HepG2 (cell line): ENCODE measurements around the gene KLK11. TPM values are rescaled to one million over a fixed set of nuclear protein-coding genes. Genes with fewer than 3 reads are reported as not detected.

Experiments used
- ATAC-seq: fragments of 200-7000 bp; cut with Tn5 transposase; 3 replicates; pipeline ENCODE4 v1.9.1; 2020; ENCODE audit warnings: mild to moderate bottlenecking, moderate library complexity
- BruUV-seq: library from RNA; stranded (reverse); fragments of 400-500 nt; replicated peaks from 2 replicates; lab custom pipeline; 2021; lab: Mats Ljungman, UMichigan
- CTCF ChIA-PET: fragments of 300-600 bp; formaldehyde crosslinking; extraction: SDS; loops from one replicate; lab custom pipeline; 2021; ENCODE audit warnings: low total read pairs, inconsistent platforms, low intra/inter-chr PET ratio; lab: Yijun Ruan, JAX
- POLR2A ChIA-PET: fragments of 350-600 bp; sonication (Branson Sonifier 250); formaldehyde crosslinking; loops from one replicate; lab custom pipeline; 2020; ENCODE audit warnings: antibody characterized with exemption, inconsistent platforms; lab: Yijun Ruan, JAX
- DNase-seq: peaks from one replicate; pipeline ENCODE4 v3.0.0-alpha.2; 2015; ENCODE audit warnings: low spot score
- FAIRE-seq: peaks from 3 replicates; lab custom pipeline; 2011; peaks lifted over from hg19 to GRCh38; lab: Jason Lieb, UNC
- H2AFZ ChIP-seq: one replicate; pipeline ENCODE4 v1.6.1; 2011; ENCODE audit warnings: low read length, inconsistent platforms
- H3K27ac ChIP-seq: fragments of 300-600 bp; 3 replicates; pipeline ENCODE4 v1.8.0; 2011; ENCODE audit warnings: mixed run types, mild to moderate bottlenecking, mixed read lengths, low read length, inconsistent platforms; ENCODE audit not compliant: insufficient read depth; ENCODE audit errors: extremely low read length
- H3K27me3 ChIP-seq, 2 experiments: fragments of 200-600 bp in 1 of 2; 2 replicates in 1 of 2; 3 replicates in 1 of 2; pipeline versions ENCODE4 v1.6.0 to v1.8.0; 2011; ENCODE audit warnings: low read length in 2 of 2, mild to moderate bottlenecking in 2 of 2, moderate library complexity in 2 of 2, inconsistent platforms in 1 of 2; ENCODE audit not compliant: insufficient read depth in 2 of 2, control insufficient read depth in 1 of 2
- H3K36me3 ChIP-seq, 2 experiments: fragments of 200-600 bp in 1 of 2; replicated peaks in 1 of 2; 2 replicates in 1 of 2; 3 replicates in 1 of 2; pipeline versions ENCODE4 v1.5.1 to v1.8.0; 2011; ENCODE audit warnings: low read length in 2 of 2, inconsistent platforms in 1 of 2; ENCODE audit not compliant: insufficient read depth in 2 of 2, control insufficient read depth in 1 of 2
- H3K4me1 ChIP-seq: 2 replicates; pipeline ENCODE4 v1.5.1; 2012; ENCODE audit warnings: low read length, inconsistent platforms; ENCODE audit not compliant: insufficient read depth
- H3K4me2 ChIP-seq: 2 replicates; pipeline ENCODE4 v1.6.0; 2011; ENCODE audit warnings: low read depth, low read length, inconsistent platforms
- H3K4me3 ChIP-seq, 3 experiments: fragments of 200-600 bp in 1 of 3; sonication (generic), shearing (Covaris generic) in 1 of 3; replicated peaks in 1 of 3; 2 replicates each; pipeline ENCODE4 v1.5.1; 2011 to 2016; ENCODE audit warnings: low read length in 3 of 3, inconsistent platforms in 2 of 3, low read depth in 2 of 3, mild to moderate bottlenecking in 2 of 3, control low read depth in 1 of 3, mixed read lengths in 1 of 3; ENCODE audit not compliant: insufficient read depth in 1 of 3
- H3K79me2 ChIP-seq: one replicate; pipeline ENCODE4 v1.6.1; 2011; ENCODE audit warnings: low read length, inconsistent platforms; ENCODE audit not compliant: insufficient read depth
- H3K9ac ChIP-seq: 2 replicates; pipeline ENCODE4 v1.6.0; 2011; ENCODE audit warnings: mild to moderate bottlenecking, low read depth, low read length, inconsistent platforms; ENCODE audit not compliant: insufficient read depth
- H3K9me3 ChIP-seq: 2 replicates; pipeline ENCODE4 v1.5.1; 2012; ENCODE audit warnings: mild to moderate bottlenecking, low read length
- H4K20me1 ChIP-seq: 2 replicates; pipeline ENCODE4 v1.6.0; 2011; ENCODE audit warnings: inconsistent platforms, mild to moderate bottlenecking, low read length, moderate library complexity; ENCODE audit not compliant: insufficient read depth
- CHCHD3 ChIP-seq: sonication (generic); formaldehyde crosslinking; IDR thresholded peaks from 2 replicates; pipeline ENCODE4 v1.8.0; 2022; ENCODE audit warnings: mild to moderate bottlenecking, missing genetic modification reagents, moderate library complexity
- EHMT2 ChIP-seq: fragments of 200-600 bp; sonication (generic); IDR thresholded peaks from 2 replicates; pipeline ENCODE4 v1.7.0; 2017; ENCODE audit warnings: antibody characterized with exemption, low read depth, low read length, borderline replicate concordance
- GTF3A ChIP-seq: sonication (generic); formaldehyde crosslinking; conservative IDR thresholded peaks from 2 replicates; pipeline ENCODE4 v1.4.0; 2020; ENCODE audit warnings: mild to moderate bottlenecking, missing genetic modification reagents
- HMG20B ChIP-seq: conservative IDR thresholded peaks from 2 replicates; pipeline ENCODE4 v1.6.1; 2016; ENCODE audit warnings: missing genetic modification reagents, missing compliant biosample characterization
- MIER2 ChIP-seq: IDR thresholded peaks from 2 replicates; pipeline ENCODE4 v1.6.1; 2016; ENCODE audit warnings: missing biosample characterization, missing genetic modification reagents
- MXD4 ChIP-seq: IDR thresholded peaks from 2 replicates; pipeline ENCODE4 v1.6.1; 2016; ENCODE audit warnings: mild to moderate bottlenecking, missing biosample characterization, missing genetic modification reagents
- THRA ChIP-seq: sonication (generic); formaldehyde crosslinking; IDR thresholded peaks from 2 replicates; pipeline ENCODE4 v1.4.0; 2020; ENCODE audit warnings: missing genetic modification reagents, borderline replicate concordance
- WGBS: methylation state at CpG from one replicate; pipeline ENCODE4 v1.1.6; 2017; ENCODE audit warnings: low lambda C conversion rate; 5-methylcytosine and 5-hydroxymethylcytosine counted together
- in situ Hi-C: cut with HindIII; loops from 2 replicates; pipeline ENCODE4 v1.10.0; 2017; ENCODE audit warnings: low pct_unique_long_range_greater_than_20kb; ENCODE audit not compliant: extremely low pct_ligation_motif_present
- intact Hi-C: fragments of 100-400 bp; cut with micrococcal nuclease; formaldehyde crosslinking; loops from one replicate; pipeline ENCODE4 v1.10.0; 2022; ENCODE audit not compliant: unreplicated experiment
- polyA plus RNA-seq, 8 experiments: library from polyadenylated mRNA; depleted of rRNA in 3 of 8; stranded (reverse) in 7 of 8; unstranded in 1 of 8; fragments of >200 nt; fragmentation: Illumina TruSeq in 4 of 8; extraction: Trizol in 4 of 8; gene quantifications; 2 replicates each; pipeline versions ENCODE4 v1.2.1 to v1.2.3, GENCODE V29; 2011 to 2016; ENCODE audit warnings: low read depth in 4 of 8, missing spikeins in 1 of 8, mixed read lengths in 1 of 8; ENCODE audit not compliant: insufficient read depth in 1 of 8
- total RNA-seq, 5 experiments: library from RNA; depleted of rRNA; stranded (reverse); fragments of >200 nt; fragmentation: Illumina TruSeq; extraction: Trizol; gene quantifications; 2 replicates each; pipeline ENCODE4 v1.2.3, GENCODE V29; 2016; ENCODE audit warnings: low read depth in 1 of 5
- TF ChIP-seq, protein P1 (sequence below): sonication (generic); formaldehyde crosslinking; IDR thresholded peaks from 2 replicates; pipeline ENCODE4 v1.5.0; 2020; ENCODE audit warnings: mild to moderate bottlenecking, missing genetic modification reagents, borderline replicate concordance
- TF ChIP-seq, protein P2 (sequence below): sonication (generic); formaldehyde crosslinking; IDR thresholded peaks from 2 replicates; pipeline ENCODE4 v1.5.0; 2020; ENCODE audit warnings: missing genetic modification reagents
- TF ChIP-seq, protein P3 (sequence below): sonication (generic); formaldehyde crosslinking; IDR thresholded peaks from 2 replicates; pipeline ENCODE4 v1.8.1; 2023; ENCODE audit warnings: missing genetic modification reagents, inconsistent platforms, borderline replicate concordance

KLK11 gene
- total and polyA plus RNA-seq, 2 of the 13 experiments (the other 11 are each of a cell fraction or from before 2014, with no cell fraction given) = not detected

DNA sequence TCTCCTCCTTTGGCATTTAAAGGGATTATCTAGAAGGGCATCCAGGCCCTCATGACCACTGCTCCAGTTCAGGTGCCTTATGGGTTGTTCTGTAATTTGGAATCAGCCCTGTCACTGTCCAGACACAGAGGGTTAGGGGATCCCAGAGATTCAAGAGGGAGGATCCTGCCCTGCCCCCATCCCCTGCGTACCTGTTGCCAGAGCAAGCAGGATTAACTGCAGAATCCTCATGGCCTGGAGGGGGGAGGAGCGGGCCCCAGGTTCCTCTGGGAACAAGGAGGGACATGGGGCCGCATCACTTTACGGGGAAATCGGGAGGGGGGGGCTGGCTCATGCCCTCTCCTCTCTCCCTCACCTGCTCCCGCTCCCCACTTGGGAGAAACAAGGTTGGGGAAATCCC is 1.0 kb downstream of the KLK11 start (continued):
- TF ChIP-seq, protein P1, sequence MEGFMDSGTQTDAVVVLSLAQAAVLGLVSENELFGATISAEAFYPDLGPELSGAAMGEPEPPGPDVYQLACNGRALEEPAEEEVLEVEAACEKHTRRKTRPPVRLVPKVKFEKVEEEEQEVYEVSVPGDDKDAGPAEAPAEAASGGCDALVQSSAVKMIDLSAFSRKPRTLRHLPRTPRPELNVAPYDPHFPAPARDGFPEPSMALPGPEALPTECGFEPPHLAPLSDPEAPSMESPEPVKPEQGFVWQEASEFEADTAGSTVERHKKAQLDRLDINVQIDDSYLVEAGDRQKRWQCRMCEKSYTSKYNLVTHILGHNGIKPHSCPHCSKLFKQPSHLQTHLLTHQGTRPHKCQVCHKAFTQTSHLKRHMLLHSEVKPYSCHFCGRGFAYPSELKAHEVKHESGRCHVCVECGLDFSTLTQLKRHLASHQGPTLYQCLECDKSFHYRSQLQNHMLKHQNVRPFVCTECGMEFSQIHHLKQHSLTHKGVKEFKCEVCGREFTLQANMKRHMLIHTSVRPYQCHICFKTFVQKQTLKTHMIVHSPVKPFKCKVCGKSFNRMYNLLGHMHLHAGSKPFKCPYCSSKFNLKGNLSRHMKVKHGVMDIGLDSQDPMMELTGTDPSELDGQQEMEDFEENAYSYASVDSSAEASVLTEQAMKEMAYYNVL (CRISPR knock-in tag) = no peak
- TF ChIP-seq MIER2 (CRISPR knock-in tag) (no peak), GTF3A (no peak), EHMT2 (no peak), THRA (no peak), CHCHD3 (CRISPR knock-in tag) (no peak)
- TF ChIP-seq, protein P2, sequence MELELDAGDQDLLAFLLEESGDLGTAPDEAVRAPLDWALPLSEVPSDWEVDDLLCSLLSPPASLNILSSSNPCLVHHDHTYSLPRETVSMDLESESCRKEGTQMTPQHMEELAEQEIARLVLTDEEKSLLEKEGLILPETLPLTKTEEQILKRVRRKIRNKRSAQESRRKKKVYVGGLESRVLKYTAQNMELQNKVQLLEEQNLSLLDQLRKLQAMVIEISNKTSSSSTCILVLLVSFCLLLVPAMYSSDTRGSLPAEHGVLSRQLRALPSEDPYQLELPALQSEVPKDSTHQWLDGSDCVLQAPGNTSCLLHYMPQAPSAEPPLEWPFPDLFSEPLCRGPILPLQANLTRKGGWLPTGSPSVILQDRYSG (CRISPR knock-in tag) = no peak

DNA sequence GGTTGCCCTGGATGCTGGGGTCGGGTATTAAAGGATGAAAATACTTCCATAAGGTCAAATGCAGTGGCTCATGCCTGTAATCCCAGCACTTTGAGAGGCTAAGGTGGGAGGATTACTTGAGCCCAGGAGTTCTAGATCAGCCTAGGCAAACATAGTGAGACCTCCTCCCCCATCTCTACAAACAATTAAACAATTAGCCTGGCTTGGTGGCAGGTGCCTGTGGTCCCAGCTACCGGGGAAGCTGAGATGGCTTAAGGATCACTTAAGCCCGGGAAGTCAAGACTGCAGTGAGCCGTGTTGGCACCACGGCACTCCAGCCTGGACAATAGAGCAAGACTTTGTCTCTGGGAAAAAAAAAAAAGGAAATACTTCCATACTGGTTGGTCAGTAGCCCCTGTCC is 1.5 kb downstream of the KLK11 start:
- Histone ChIP-seq H3K27me3 (peaks cover 14 to 54% of the 10 kb centered on the region in 2 experiments; a peak in 4 of 5 replicates), H3K9me3 (no peaks in the 10 kb centered on the region), H3K9ac (no peak overlapping the region), H2AFZ (no peak overlapping the region), H3K4me3 (no peak overlapping the region), H4K20me1 (no peaks in the 10 kb centered on the region), H3K36me3 (no peaks in the 10 kb centered on the region), H3K4me1 (no peaks in the 10 kb centered on the region), H3K4me2 (no peak overlapping the region), H3K27ac (no peak overlapping the region)
- no peak for DNase-seq
- ATAC-seq = no peak
- in situ Hi-C loops = no loop called here
- no TSS peak for BruUV-seq
- ChIA-PET CTCF (no interaction called here), POLR2A (no interaction called here)
- 11% methylated on average over 5 of the region's 5 CpGs for WGBS
- no peak for FAIRE-seq
- intact Hi-C loops = no loop called here
- TF ChIP-seq HMG20B (no peak), MXD4 (CRISPR knock-in tag) (no peak)
- TF ChIP-seq, protein P3, sequence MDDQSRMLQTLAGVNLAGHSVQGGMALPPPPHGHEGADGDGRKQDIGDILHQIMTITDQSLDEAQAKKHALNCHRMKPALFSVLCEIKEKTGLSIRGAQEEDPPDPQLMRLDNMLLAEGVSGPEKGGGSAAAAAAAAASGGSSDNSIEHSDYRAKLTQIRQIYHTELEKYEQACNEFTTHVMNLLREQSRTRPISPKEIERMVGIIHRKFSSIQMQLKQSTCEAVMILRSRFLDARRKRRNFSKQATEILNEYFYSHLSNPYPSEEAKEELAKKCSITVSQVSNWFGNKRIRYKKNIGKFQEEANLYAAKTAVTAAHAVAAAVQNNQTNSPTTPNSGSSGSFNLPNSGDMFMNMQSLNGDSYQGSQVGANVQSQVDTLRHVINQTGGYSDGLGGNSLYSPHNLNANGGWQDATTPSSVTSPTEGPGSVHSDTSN (CRISPR knock-in tag) = no peak
- TF ChIP-seq, all 625 proteins: peak for 0
- H3K79me2 ChIP-seq = no peaks in the 10 kb centered on the region
